Measurements from ENCODE around the gene WNT11. TPM values are rescaled to one million over a fixed set of nuclear protein-coding genes. Genes with fewer than 3 reads are reported as not detected.

WNT11 gene
- polyA plus RNA-seq, 1 donor (not counting 4 experiments of a cell fraction or from before 2014, with no cell fraction given), result not detected

- Histone ChIP-seq H2AFZ (ENCODE audit: control insufficient read depth, low read length) (no peak overlapping the region), H3K4me1 (ENCODE audit: control insufficient read depth, extremely low read depth, insufficient read depth, low read length) (peaks cover 3% of the 10 kb centered on the region), H3K79me2 (ENCODE audit: control insufficient read depth, insufficient read depth, low read length) (no peaks in the 10 kb centered on the region), H3K4me2 (ENCODE audit: control insufficient read depth, extremely low read depth, insufficient read depth, low read depth, low read length) (no peak overlapping the region), H4K20me1 (ENCODE audit: control insufficient read depth, extremely low read depth, insufficient read depth, low read length) (peaks cover 6% of the 10 kb centered on the region), H3K9me1 (ENCODE audit: control insufficient read depth, extremely low read depth, insufficient read depth, low read length) (no peaks in the 10 kb centered on the region), H3K9ac (ENCODE audit: control insufficient read depth, extremely low read depth, insufficient read depth, low read length) (no peak overlapping the region), H3K4me3 (ENCODE audit: control insufficient read depth in 2 of 3, extremely low read depth in 1 of 3, insufficient read depth in 2 of 3, low read depth in 1 of 3, low read length in 3 of 3) (no peak overlapping the region), H3K27me3 (ENCODE audit: control insufficient read depth, extremely low read depth, insufficient read depth, low read length) (peaks cover 35% of the 10 kb centered on the region), H3K9me3 (ENCODE audit: control insufficient read depth, low read depth, low read length) (no peaks in the 10 kb centered on the region), H3K27ac (ENCODE audit: control insufficient read depth, insufficient read depth, low read length) (no peak overlapping the region), H3K36me3 (ENCODE audit: control insufficient read depth in 2 of 2, extremely low read depth in 1 of 2, insufficient read depth in 2 of 2, low read length in 2 of 2) (no peaks in the 10 kb centered on the region)
- no peak for TF ChIP-seq EZH2 (IDR thresholded peaks at IDR 0.05; ENCODE audit: low read length)
- no peak for TF ChIP-seq CTCF (optimal IDR thresholded peaks at IDR 0.05 in 1 of 3, IDR thresholded peaks at IDR 0.05 in 1 of 3, conservative IDR thresholded peaks at IDR 0.05 in 1 of 3; ENCODE audit: extremely low read depth in 1 of 3, insufficient read depth in 2 of 3, low read length in 3 of 3)
- DNase-seq (ENCODE audit: low read depth, low spot score) (no peak), FAIRE-seq (no peak)
- dilution Hi-C loops (cut with MboI; ENCODE audit: extremely low pct_ligation_motif_present, low sequenced_read_pairs), result no loop called here
These were observed 4.5 kb downstream of the WNT11 start for GRCh38 chr11:76201672-76202412.

DNA sequence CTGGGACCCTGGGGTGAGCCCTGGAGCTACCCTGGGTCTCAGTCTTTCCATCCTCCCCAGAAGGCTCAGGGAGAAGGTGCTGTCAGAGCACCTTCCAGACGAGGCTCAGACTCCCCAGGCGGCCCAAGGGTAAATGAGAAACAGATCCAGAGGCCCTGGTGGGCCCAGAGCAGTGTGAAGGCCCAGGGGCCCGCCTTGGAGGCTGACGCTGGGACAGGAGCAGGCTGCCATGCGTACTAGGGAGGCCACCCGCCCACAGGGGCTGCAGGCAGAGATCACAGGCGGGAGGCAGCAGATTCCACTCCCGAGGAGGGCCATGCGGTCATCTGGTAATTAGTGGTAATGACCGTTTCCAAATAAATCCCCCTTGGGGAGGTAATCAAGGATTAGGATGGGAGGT is 5.2 kb downstream of the WNT11 start:
- peaks cover 27% of the 10 kb centered on the region for H3K27me3 ChIP-seq (ENCODE audit: control insufficient read depth, extremely low read depth, insufficient read depth, low read length)
- no peak overlapping the region for H3K4me2 ChIP-seq (ENCODE audit: control insufficient read depth, extremely low read depth, insufficient read depth, low read depth, low read length)
- no peaks in the 10 kb centered on the region for H3K9me1 ChIP-seq (ENCODE audit: control insufficient read depth, extremely low read depth, insufficient read depth, low read length)
- H3K4me1 ChIP-seq (ENCODE audit: control insufficient read depth, extremely low read depth, insufficient read depth, low read length), result peaks cover 2% of the 10 kb centered on the region
- H3K9ac ChIP-seq (ENCODE audit: control insufficient read depth, extremely low read depth, insufficient read depth, low read length), result no peak overlapping the region
- H2AFZ ChIP-seq (ENCODE audit: control insufficient read depth, low read length), result no peak overlapping the region
- dilution Hi-C loops (cut with MboI; ENCODE audit: extremely low pct_ligation_motif_present, low sequenced_read_pairs), result no loop called here
- no peaks in the 10 kb centered on the region for H3K36me3 ChIP-seq (ENCODE audit: control insufficient read depth in 2 of 2, extremely low read depth in 1 of 2, insufficient read depth in 2 of 2, low read length in 2 of 2)
- peaks cover 6% of the 10 kb centered on the region for H4K20me1 ChIP-seq (ENCODE audit: control insufficient read depth, extremely low read depth, insufficient read depth, low read length)
- DNase-seq (ENCODE audit: low read depth, low spot score), result no peak
- no peaks in the 10 kb centered on the region for H3K9me3 ChIP-seq (ENCODE audit: control insufficient read depth, low read depth, low read length)
- no peak overlapping the region for H3K27ac ChIP-seq (ENCODE audit: control insufficient read depth, insufficient read depth, low read length)
- no peak for TF ChIP-seq EZH2 (IDR thresholded peaks at IDR 0.05; ENCODE audit: low read length)
- TF ChIP-seq CTCF (optimal IDR thresholded peaks at IDR 0.05 in 1 of 3, IDR thresholded peaks at IDR 0.05 in 1 of 3, conservative IDR thresholded peaks at IDR 0.05 in 1 of 3; ENCODE audit: extremely low read depth in 1 of 3, insufficient read depth in 2 of 3, low read length in 3 of 3), result no peak
- no peaks in the 10 kb centered on the region for H3K79me2 ChIP-seq (ENCODE audit: control insufficient read depth, insufficient read depth, low read length)
- no peak for FAIRE-seq
- no peak overlapping the region for H3K4me3 ChIP-seq (ENCODE audit: control insufficient read depth in 2 of 3, extremely low read depth in 1 of 3, insufficient read depth in 2 of 3, low read depth in 1 of 3, low read length in 3 of 3)

Data from keratinocyte (primary cell).